Activated CD4-positive, alpha-beta T cell treated with anti-CD3 and anti-CD28 coated beads, Interleukin-2, amount 10 ng/mL, durations not matched to agents 7 days and 5 days (primary cell): ENCODE results near the gene L3HYPDH. TPM values are rescaled to one million over a fixed set of nuclear protein-coding genes. Genes with fewer than 3 reads are reported as not detected.

Experiments used
- CTCF ChIA-PET: fragments of 350-600 bp; sonication (Branson Sonifier 250); formaldehyde crosslinking; loops from one replicate; lab custom pipeline; 2021; ENCODE audit warnings: antibody characterized with exemption; lab: Charles Lee
- POLR2A ChIA-PET: fragments of 350-600 bp; sonication (Branson Sonifier 250); formaldehyde crosslinking; loops from one replicate; lab custom pipeline; 2021; ENCODE audit warnings: antibody characterized with exemption; lab: Charles Lee
- DNase-seq: peaks from one replicate; pipeline ENCODE4 v3.0.0-alpha.2; 2020
- H3K27ac Mint-ChIP-seq: one replicate; pipeline ENCODE4 v1.8.0; 2021; ENCODE audit warnings: mild to moderate bottlenecking, moderate library complexity, mixed read lengths
- H3K27me3 Mint-ChIP-seq: one replicate; pipeline ENCODE4 v1.8.0; 2021; ENCODE audit warnings: mixed read lengths
- H3K36me3 Mint-ChIP-seq: one replicate; pipeline ENCODE4 v1.8.0; 2021; ENCODE audit warnings: low read depth, mixed read lengths
- H3K4me1 Mint-ChIP-seq: one replicate; pipeline ENCODE4 v1.8.0; 2021; ENCODE audit warnings: mixed read lengths
- H3K4me3 Mint-ChIP-seq: one replicate; pipeline ENCODE4 v1.8.0; 2021; ENCODE audit warnings: mild to moderate bottlenecking, moderate library complexity, mixed read lengths
- H3K9me3 Mint-ChIP-seq: one replicate; pipeline ENCODE4 v1.8.0; 2021; ENCODE audit warnings: mixed read lengths
- total RNA-seq, 2 experiments: library from RNA; stranded (reverse); gene quantifications; one replicate each; pipeline ENCODE4 v1.2.3, GENCODE V29; 2021

The L3HYPDH gene
- total RNA-seq, 2 experiments from 2014 or later = 15.4 to 18.3 TPM

DNA sequence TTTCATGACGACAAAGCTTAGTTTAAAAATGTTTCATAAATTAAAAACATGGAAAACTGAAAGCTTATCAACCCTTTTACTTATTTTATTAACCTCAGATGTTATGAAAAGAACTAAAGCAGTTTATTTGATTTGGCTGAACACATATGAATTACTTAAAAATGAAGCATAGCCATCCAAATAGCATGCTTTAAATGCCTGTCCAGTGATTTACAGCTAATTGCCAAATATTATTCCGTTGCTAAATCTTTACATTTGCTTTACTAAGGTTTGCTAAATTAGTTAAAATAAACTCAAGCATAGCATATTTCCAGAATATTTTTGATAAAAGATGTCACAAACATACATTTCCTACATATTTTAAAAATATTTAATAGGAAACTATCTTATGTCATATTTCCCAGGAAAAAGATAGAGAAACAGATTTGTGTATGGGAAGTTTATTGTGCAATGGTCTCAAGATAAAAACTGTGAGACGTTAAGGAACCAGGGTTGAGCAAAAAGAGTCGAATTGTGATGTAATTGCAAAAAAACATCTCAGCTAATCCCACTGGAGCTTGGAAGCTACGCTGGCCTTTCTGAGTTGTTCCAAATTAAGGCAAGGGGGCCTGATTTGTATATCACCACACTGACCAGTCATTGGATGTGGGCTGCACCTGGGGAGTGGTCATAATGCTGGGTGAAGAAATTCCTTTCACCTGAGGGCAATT, 44.8 kb downstream of the L3HYPDH start:
- Mint-ChIP-seq H3K4me3 (no peak overlapping the region), H3K9me3 (no peaks in the 10 kb centered on the region), H3K4me1 (peaks cover 2% of the 10 kb centered on the region), H3K27ac (no peak overlapping the region), H3K36me3 (no peaks in the 10 kb centered on the region), H3K27me3 (no peaks in the 10 kb centered on the region)
- POLR2A ChIA-PET = no interaction called here
- DNase-seq = no peak
- CTCF ChIA-PET = no interaction called here

DNA sequence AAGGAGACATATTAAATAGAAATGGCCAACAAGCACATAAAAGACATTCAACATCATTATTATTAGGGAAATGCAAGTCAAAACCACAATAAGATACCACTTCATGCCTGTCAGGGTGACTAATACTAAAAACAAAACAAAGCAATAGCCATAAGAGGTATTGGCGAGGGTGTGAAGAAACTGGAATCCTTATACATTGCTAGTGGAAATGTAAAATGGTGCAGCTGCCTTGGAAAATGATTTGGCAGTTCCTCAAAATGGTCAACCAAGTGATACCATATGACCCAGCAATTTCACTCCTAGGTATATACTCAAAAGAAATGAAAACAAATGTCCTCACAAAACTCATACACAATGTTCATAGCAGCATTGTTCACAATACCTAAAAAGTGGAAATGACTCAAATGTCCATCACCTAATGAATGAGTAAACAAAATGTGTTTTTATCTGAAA, 46.0 kb downstream of the L3HYPDH start:
- Mint-ChIP-seq H3K4me1 (peaks cover 2% of the 10 kb centered on the region), H3K9me3 (no peaks in the 10 kb centered on the region), H3K27ac (no peak overlapping the region), H3K4me3 (no peak overlapping the region), H3K36me3 (no peaks in the 10 kb centered on the region), H3K27me3 (no peaks in the 10 kb centered on the region)
- no peak for DNase-seq
- ChIA-PET POLR2A (no interaction called here), CTCF (no interaction called here)

DNA sequence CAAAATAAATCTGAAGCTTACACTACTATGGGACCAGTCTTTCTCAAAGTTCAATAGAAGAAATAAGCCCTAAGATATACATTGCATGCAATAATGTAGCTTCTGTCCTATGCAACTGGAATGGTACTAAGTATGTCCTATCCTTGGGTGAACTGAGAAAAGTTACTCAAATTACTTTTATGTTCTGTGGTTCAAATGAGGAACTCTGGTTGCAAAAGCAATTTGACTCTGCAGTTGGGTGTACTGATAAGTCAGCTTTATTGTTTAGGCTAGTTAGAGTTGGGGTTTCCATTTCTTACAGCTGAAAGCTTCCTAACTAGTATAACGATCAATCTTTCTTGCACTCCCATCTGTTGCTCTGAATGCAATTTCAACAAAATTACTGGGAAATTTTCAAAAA, 48.2 kb downstream of the L3HYPDH start:
- peaks cover 2% of the 10 kb centered on the region for H3K4me1 Mint-ChIP-seq
- no peaks in the 10 kb centered on the region for H3K27me3 Mint-ChIP-seq
- H3K4me3 Mint-ChIP-seq = no peak overlapping the region
- POLR2A ChIA-PET = no interaction called here
- no peaks in the 10 kb centered on the region for H3K36me3 Mint-ChIP-seq
- CTCF ChIA-PET = interaction anchor here (1.4 kb wide), 1 partner anchor 307 kb away, joined by 3 read pairs; no protein-coding TSS in a partner anchor
- H3K9me3 Mint-ChIP-seq = no peaks in the 10 kb centered on the region
- H3K27ac Mint-ChIP-seq = no peak overlapping the region
- DNase-seq = no peak

DNA sequence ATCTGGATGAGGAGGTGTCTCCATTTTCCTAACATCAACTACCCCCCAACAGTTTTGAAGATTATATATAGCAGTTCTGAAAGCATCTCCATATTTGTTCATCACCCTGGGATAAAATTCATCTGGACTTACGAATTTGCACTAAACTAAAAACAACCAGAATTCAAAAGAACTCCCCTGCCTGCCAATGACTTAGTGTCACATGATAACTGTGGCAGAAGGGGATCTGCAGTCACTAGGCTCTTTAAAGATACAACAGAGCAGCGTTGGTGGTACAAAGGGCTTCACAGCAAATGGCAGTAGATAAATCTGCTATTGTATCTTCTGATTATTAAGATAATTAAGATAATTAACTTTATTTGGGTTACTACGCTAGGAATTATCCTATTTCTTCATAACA, 49.1 kb downstream of the L3HYPDH start:
- POLR2A ChIA-PET = no interaction called here

DNA sequence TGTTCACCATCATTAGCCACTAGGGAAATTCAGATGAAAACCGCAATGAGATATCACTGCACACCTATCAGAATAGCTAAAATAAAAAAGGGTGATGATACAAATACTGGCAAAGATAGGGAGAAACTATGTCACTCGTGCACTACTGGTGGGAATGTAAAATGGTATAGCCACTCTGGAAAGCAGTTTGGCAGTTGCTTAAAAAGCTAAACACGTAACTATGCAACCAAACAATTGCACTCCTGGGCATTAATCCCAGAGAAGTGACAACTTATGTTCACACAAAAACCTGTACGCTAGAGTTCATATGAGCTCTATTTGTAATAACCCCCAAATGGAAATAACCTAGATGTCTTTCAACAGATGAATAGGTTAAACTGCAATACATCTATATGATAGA, 54.4 kb downstream of the L3HYPDH start:
- ChIA-PET POLR2A (no interaction called here), CTCF (interaction anchor here (1.2 kb wide), 1 partner anchor 20 kb away, joined by 3 read pairs; no protein-coding TSS in a partner anchor)
- H3K4me3 Mint-ChIP-seq = no peak overlapping the region
- H3K27ac Mint-ChIP-seq = no peak overlapping the region
- H3K36me3 Mint-ChIP-seq = no peaks in the 10 kb centered on the region
- H3K9me3 Mint-ChIP-seq = no peaks in the 10 kb centered on the region
- no peaks in the 10 kb centered on the region for H3K4me1 Mint-ChIP-seq
- DNase-seq = no peak
- H3K27me3 Mint-ChIP-seq = peaks cover 2% of the 10 kb centered on the region

More for the DNA sequence above, 49.1 kb downstream of the L3HYPDH start:
- Mint-ChIP-seq H3K4me1 (peaks cover 2% of the 10 kb centered on the region), H3K27ac (no peak overlapping the region), H3K4me3 (no peak overlapping the region), H3K36me3 (no peaks in the 10 kb centered on the region), H3K9me3 (no peaks in the 10 kb centered on the region), H3K27me3 (no peaks in the 10 kb centered on the region)
- no peak for DNase-seq
- CTCF ChIA-PET = interaction anchor here (1.4 kb wide), 1 partner anchor 306 kb away, joined by 3 read pairs; no protein-coding TSS in a partner anchor

DNA sequence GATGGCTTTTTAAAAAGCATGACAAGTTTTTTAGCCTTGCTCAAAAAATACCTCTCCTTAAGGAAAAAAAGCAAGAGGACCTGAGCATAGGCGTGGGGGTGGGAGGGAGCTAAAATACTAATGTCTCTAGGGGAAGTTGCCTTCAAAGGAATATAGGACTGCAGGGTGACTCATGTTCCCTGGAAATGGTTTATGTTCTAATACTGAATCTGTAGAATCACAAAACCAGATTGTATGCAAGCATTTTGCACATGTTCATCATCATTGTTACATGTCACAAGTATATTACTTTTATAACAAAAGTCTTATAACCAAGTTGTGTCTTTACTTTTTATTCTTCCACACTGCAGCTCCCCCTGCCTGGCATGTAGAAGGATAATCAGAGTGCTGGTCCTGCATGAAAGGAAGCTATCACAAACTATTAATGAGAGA, 55.6 kb downstream of the L3HYPDH start:
- DNase-seq = no peak
- H3K36me3 Mint-ChIP-seq = no peaks in the 10 kb centered on the region
- no peaks in the 10 kb centered on the region for H3K9me3 Mint-ChIP-seq
- H3K4me3 Mint-ChIP-seq = no peak overlapping the region
- no peak overlapping the region for H3K27ac Mint-ChIP-seq
- peaks cover 5% of the 10 kb centered on the region for H3K27me3 Mint-ChIP-seq
- CTCF ChIA-PET = interaction anchor here (1.2 kb wide), 1 partner anchor 21 kb away, joined by 3 read pairs; no protein-coding TSS in a partner anchor
- no peaks in the 10 kb centered on the region for H3K4me1 Mint-ChIP-seq
- POLR2A ChIA-PET = no interaction called here

DNA sequence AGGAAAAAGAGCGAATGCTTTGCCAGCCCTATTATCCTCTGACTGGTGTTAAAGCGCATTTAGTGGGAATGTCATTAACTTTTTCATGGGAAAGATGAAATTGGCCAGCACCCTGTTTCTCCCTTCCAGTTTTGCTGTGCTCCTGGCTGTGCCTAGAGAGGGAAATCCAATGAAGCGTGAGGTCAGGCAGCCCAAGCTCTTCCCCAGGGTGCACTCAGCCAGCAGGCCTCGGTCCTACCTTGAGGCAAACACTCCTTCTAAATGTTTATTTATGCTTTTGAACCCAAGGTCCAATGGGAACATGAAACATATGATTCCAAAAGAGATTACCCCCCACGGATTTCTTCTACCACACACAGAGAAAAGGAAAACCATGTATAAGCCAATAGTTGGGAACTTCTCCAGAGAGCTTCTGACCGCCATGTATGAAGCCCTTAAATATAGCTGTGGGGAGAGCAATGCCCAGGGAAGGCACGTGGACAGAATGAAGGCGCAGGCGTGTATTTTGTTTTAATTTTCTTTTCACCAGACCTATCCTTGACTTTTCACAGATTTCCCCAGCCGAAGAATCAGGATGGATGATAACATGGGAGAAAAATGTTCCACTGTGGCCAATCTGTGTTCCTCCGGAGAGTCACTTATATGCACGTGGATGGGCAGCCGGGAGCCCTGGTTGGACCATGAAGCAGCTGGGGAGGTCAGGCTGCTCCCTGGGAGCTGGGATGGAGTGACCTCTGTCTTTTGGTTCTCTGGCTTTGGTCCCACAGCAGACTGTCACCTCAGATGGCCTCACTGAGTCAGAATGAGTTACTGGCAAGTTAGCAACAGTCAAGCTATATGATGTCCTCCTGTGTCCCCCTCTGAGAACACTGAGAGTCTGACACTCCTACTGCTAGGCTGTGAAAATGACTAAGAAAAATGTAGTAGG, 56.3 kb downstream of the L3HYPDH start:
- no peak for DNase-seq
- Mint-ChIP-seq H3K4me1 (no peaks in the 10 kb centered on the region), H3K4me3 (no peak overlapping the region), H3K9me3 (no peaks in the 10 kb centered on the region), H3K36me3 (no peaks in the 10 kb centered on the region), H3K27me3 (peaks cover 5% of the 10 kb centered on the region), H3K27ac (no peak overlapping the region)
- CTCF ChIA-PET = no interaction called here
- POLR2A ChIA-PET = no interaction called here

DNA sequence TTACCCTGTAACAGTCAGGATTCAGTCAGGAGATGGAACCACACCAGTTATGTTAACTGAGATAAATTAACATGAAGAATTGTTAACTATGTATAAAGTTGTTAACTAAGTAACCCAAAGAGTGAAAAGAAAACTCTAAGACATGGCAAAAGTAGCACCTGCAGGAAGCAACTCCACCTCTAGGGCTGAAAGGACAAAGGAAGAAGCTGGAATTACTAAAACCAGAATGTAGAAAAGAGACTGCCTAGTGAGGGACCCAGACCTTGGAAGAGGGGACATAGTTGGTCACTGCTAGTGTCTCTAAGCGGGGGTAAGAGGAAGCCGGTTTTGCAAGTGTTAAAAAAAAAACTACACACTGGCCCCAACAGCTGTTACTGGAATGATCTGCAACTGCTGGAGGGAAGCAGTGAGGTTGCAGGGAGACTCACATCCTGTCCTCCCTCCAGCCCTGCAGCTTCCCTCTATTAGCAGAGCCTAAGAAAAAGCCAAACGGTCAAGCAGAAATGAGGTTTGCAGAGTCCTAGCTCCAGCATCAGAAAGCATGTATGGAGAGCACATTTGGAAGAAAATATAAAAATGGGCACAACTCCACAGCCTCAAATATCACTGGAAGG, 58.8 kb downstream of the L3HYPDH start:
- Mint-ChIP-seq H3K9me3 (no peaks in the 10 kb centered on the region), H3K4me3 (no peak overlapping the region), H3K27ac (no peak overlapping the region), H3K36me3 (no peaks in the 10 kb centered on the region), H3K4me1 (no peaks in the 10 kb centered on the region), H3K27me3 (peaks cover 5% of the 10 kb centered on the region)
- POLR2A ChIA-PET = no interaction called here
- CTCF ChIA-PET = interaction anchor here (0.5 to 0.6 kb wide), 2 partner anchors 55 to 632 kb away, joined by 3 to 4 read pairs; no protein-coding TSS in a partner anchor
- DNase-seq = no peak

DNA sequence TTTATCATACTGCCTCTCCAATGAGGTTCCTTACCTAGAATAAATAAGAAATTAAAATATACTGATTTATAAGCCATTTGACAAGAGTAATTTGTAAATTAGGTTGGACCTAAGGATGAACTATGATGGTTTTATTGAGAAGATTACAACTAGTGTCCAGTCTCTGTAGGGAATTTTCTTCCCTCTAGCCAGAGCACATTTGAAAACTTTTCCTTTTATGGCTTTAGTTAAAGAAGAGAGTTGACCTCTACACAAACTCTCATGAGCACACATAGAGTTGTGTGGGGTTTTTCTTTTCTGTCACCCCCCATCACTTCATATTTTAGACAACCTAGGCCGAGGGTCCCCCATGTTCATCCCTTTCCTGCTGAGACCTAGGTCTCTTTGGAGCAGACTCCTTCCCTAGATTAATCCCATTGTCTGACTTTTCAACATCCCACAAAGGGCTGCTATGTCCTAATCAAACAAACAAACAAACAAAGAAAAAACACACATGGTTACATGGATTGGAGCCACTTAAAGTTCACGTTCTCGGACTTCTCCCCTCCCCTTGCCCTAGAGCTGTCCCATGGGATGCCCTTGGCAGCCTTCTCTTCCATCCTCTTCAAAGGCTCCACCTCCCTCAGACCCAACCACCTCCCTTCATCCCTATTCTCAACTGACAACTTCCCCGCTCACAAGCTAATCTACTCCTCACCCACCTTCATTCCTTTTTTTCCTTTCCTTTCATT, 59.7 kb downstream of the L3HYPDH start:
- Mint-ChIP-seq H3K4me1 (no peaks in the 10 kb centered on the region), H3K27ac (no peak overlapping the region), H3K36me3 (no peaks in the 10 kb centered on the region), H3K9me3 (no peaks in the 10 kb centered on the region), H3K27me3 (peaks cover 5% of the 10 kb centered on the region), H3K4me3 (no peak overlapping the region)
- POLR2A ChIA-PET = no interaction called here
- DNase-seq = no peak
- CTCF ChIA-PET = interaction anchor here (0.5 to 0.6 kb wide), 2 partner anchors 56 to 633 kb away, joined by 3 to 4 read pairs; no protein-coding TSS in a partner anchor

Other genes starting within 250 kb of the L3HYPDH start
- gene GPR135, start 19.0 kb downstream of the L3HYPDH start, total RNA-seq = 1 to 10 TPM; 1.5 to 1.6 TPM
- 10 to 100 TPM; 30.3 to 32.7 TPM for gene JKAMP, start 109 bp upstream of the L3HYPDH start, total RNA-seq
- gene CCDC175, start 92.4 kb upstream of the L3HYPDH start, total RNA-seq = not detected